DOHH2 (cell line): ENCODE results near the gene HSD3B2.

ENCODE experiments used
- H3F3A ChIP-seq: fragments of 200-600 bp; sonication (generic), shearing (Covaris generic); 2 replicates; pipeline ENCODE4 v1.6.0; 2016; ENCODE audit warnings: antibody characterized with exemption, mild to moderate bottlenecking; ENCODE audit not compliant: control insufficient read depth, insufficient read depth
- H3K27ac ChIP-seq: fragments of 200-600 bp; sonication (generic); 2 replicates; pipeline ENCODE4 v1.5.1; 2014; ENCODE audit warnings: low read depth, mild to moderate bottlenecking, low read length, moderate library complexity
- H3K27me3 ChIP-seq: fragments of 200-600 bp; sonication (generic); 2 replicates; pipeline ENCODE4 v1.6.1; 2014; ENCODE audit warnings: mild to moderate bottlenecking, low read length, mixed read lengths; ENCODE audit not compliant: control insufficient read depth
- H3K36me3 ChIP-seq: fragments of 200-600 bp; sonication (generic); 2 replicates; pipeline ENCODE4 v1.6.1; 2014; ENCODE audit warnings: mild to moderate bottlenecking, low read length, moderate library complexity, mixed read lengths; ENCODE audit not compliant: control insufficient read depth
- H3K4me1 ChIP-seq: fragments of 200-600 bp; sonication (generic); 2 replicates; pipeline ENCODE4 v1.6.1; 2014; ENCODE audit warnings: mild to moderate bottlenecking, low read length, mixed read lengths; ENCODE audit not compliant: control insufficient read depth
- H3K4me2 ChIP-seq: fragments of 200-600 bp; sonication (generic); 2 replicates; pipeline ENCODE4 v1.6.0; 2014; ENCODE audit warnings: mild to moderate bottlenecking, low read length, moderate library complexity
- H3K4me3 ChIP-seq: fragments of 200-600 bp; sonication (generic); 2 replicates; pipeline ENCODE4 v1.5.1; 2014; ENCODE audit warnings: mild to moderate bottlenecking, low read length, mixed read lengths
- H3K79me2 ChIP-seq: fragments of 200-600 bp; sonication (generic); 2 replicates; pipeline ENCODE4 v1.6.1; 2014; ENCODE audit warnings: mild to moderate bottlenecking, low read length, mixed read lengths; ENCODE audit not compliant: control insufficient read depth
- H3K9me2 ChIP-seq: fragments of 200-600 bp; sonication (generic); replicated peaks from 2 replicates; pipeline ENCODE4 v1.6.1; 2014; ENCODE audit warnings: mild to moderate bottlenecking, low read length, mixed read lengths; ENCODE audit not compliant: control insufficient read depth
- H3K9me3 ChIP-seq: fragments of 200-600 bp; sonication (generic); 2 replicates; pipeline ENCODE4 v1.6.1; 2014; ENCODE audit warnings: antibody characterized with exemption, low read length, mixed read lengths; ENCODE audit not compliant: control insufficient read depth, insufficient read depth
- H4K20me1 ChIP-seq: fragments of 200-600 bp; sonication (generic); 2 replicates; pipeline ENCODE4 v1.6.0; 2014; ENCODE audit warnings: low read depth, mild to moderate bottlenecking, antibody characterized with exemption, low read length, moderate library complexity; ENCODE audit not compliant: control insufficient read depth, insufficient read depth
- CTCF ChIP-seq: fragments of 200-600 bp; sonication (generic); IDR thresholded peaks from one replicate; pipeline ENCODE4 v1.5.1; 2014; ENCODE audit warnings: antibody characterized with exemption, mild to moderate bottlenecking, low read depth, low read length; ENCODE audit not compliant: poor library complexity, severe bottlenecking
- EZH2phosphoT487 ChIP-seq: fragments of 200-600 bp; sonication (generic); IDR thresholded peaks from 2 replicates; pipeline ENCODE4 v1.6.1; 2017; ENCODE audit warnings: borderline replicate concordance, mild to moderate bottlenecking, antibody characterized with exemption, low read length, moderate library complexity, mixed read lengths

HSD3B2 gene

GRCh38 chr1:119467857-119468668, 53.1 kb downstream of the HSD3B2 start:
- Histone ChIP-seq H3K4me3 (no peak overlapping the region), H3K9me3 (no peaks in the 10 kb centered on the region), H3K79me2 (no peaks in the 10 kb centered on the region), H3K4me1 (no peaks in the 10 kb centered on the region), H3K27ac (no peak overlapping the region), H3K36me3 (no peaks in the 10 kb centered on the region), H3F3A (no peaks in the 10 kb centered on the region), H3K9me2 (no peaks in the 10 kb centered on the region), H3K27me3 (no peaks in the 10 kb centered on the region), H3K4me2 (no peak overlapping the region), H4K20me1 (no peaks in the 10 kb centered on the region)
- TF ChIP-seq EZH2phosphoT487 (no peak), CTCF (no peak)

- H4K20me1 ChIP-seq = no peaks in the 10 kb centered on the region
- no peaks in the 10 kb centered on the region for H3K9me2 ChIP-seq
- H3K4me2 ChIP-seq = no peak overlapping the region
- no peaks in the 10 kb centered on the region for H3K27me3 ChIP-seq
- no peaks in the 10 kb centered on the region for H3K4me1 ChIP-seq
- H3K79me2 ChIP-seq = no peaks in the 10 kb centered on the region
- H3K4me3 ChIP-seq = no peak overlapping the region
- no peaks in the 10 kb centered on the region for H3F3A ChIP-seq
- H3K36me3 ChIP-seq = no peaks in the 10 kb centered on the region
- TF ChIP-seq EZH2phosphoT487 = no peak
- TF ChIP-seq CTCF = no peak
- no peaks in the 10 kb centered on the region for H3K9me3 ChIP-seq
- H3K27ac ChIP-seq = no peak overlapping the region
These were observed 54.8 kb downstream of the HSD3B2 start for GRCh38 chr1:119469741-119470140.

GRCh38 chr1:119470377-119470776, 55.4 kb downstream of the HSD3B2 start:
- H3K36me3 ChIP-seq = no peaks in the 10 kb centered on the region
- no peak overlapping the region for H3K4me2 ChIP-seq
- no peaks in the 10 kb centered on the region for H3K79me2 ChIP-seq
- H3K4me1 ChIP-seq = no peaks in the 10 kb centered on the region
- no peak overlapping the region for H3K4me3 ChIP-seq
- no peaks in the 10 kb centered on the region for H4K20me1 ChIP-seq
- H3K27me3 ChIP-seq = no peaks in the 10 kb centered on the region
- no peaks in the 10 kb centered on the region for H3F3A ChIP-seq
- no peaks in the 10 kb centered on the region for H3K9me3 ChIP-seq
- H3K27ac ChIP-seq = no peak overlapping the region
- H3K9me2 ChIP-seq = no peaks in the 10 kb centered on the region
- TF ChIP-seq EZH2phosphoT487 (no peak), CTCF (no peak)
